GM10248 (cell line): Measurements from ENCODE around the gene COG8.

ENCODE experiments used
- CTCF ChIA-PET: fragments of 300-600 bp; sonication (Branson Sonifier 250); formaldehyde crosslinking; extraction: SDS; loops from one replicate; lab custom pipeline; 2021; ENCODE audit warnings: antibody characterized with exemption; lab: Yijun Ruan, JAX
- POLR2A ChIA-PET: fragments of 350-650 bp; sonication (Branson Sonifier 250); formaldehyde crosslinking; extraction: SDS; loops from one replicate; lab custom pipeline; 2020; ENCODE audit warnings: antibody characterized with exemption; lab: Yijun Ruan, JAX
- DNase-seq: peaks from one replicate; pipeline ENCODE4 v3.0.0; 2012; ENCODE audit errors: extremely low spot score
- CTCF ChIP-seq: IDR thresholded peaks from 2 replicates; pipeline ENCODE4 v1.5.1; 2012; ENCODE audit warnings: mild to moderate bottlenecking, low read depth; ENCODE audit errors: extremely low read depth, missing control alignments, control extremely low read depth

Gene COG8, protein sequence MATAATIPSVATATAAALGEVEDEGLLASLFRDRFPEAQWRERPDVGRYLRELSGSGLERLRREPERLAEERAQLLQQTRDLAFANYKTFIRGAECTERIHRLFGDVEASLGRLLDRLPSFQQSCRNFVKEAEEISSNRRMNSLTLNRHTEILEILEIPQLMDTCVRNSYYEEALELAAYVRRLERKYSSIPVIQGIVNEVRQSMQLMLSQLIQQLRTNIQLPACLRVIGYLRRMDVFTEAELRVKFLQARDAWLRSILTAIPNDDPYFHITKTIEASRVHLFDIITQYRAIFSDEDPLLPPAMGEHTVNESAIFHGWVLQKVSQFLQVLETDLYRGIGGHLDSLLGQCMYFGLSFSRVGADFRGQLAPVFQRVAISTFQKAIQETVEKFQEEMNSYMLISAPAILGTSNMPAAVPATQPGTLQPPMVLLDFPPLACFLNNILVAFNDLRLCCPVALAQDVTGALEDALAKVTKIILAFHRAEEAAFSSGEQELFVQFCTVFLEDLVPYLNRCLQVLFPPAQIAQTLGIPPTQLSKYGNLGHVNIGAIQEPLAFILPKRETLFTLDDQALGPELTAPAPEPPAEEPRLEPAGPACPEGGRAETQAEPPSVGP

DNA sequence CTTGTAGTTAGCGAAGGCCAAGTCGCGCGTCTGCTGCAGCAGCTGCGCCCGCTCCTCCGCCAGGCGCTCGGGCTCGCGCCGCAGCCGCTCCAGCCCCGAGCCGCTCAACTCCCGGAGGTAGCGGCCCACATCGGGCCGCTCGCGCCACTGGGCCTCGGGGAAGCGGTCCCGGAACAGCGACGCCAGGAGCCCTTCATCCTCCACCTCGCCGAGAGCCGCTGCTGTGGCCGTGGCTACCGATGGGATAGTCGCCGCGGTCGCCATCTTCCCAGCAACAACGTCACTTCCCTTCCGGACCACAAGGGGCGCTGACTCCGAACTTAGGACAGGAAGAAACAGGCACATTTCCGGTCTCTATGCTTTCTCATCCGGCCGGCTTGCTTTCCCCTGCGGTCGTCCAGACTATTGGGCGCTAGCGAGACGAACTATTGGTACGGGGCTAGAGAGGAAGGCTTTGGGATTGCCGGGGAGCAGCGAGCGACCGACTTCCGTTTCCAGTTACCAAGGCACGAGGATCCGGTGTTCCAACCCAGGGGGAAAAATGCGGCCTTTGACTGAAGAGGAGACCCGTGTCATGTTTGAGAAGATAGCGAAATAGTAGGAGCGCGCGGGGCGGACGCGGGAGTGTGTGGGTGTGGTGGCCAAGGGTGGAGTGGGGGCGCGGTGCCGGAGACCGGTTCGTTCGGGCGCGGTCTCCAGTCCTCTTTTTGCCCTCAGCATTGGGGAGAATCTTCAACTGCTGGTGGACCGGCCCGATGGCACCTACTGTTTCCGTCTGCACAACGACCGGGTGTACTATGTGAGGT, at the start of gene COG8, which contains the start of gene NIP7:
Gene COG8 (minus strand): TSS at position 276 of the 806 bp plus-strand sequence. CDS start 12 bp downstream, at position 264.
Gene NIP7 (plus strand): TSS at position 484 of the 806 bp plus-strand sequence. CDS start 58 bp downstream, at position 542.
- ChIA-PET POLR2A (interaction anchor here (1.3 kb wide), 1 partner anchor 9 kb away, joined by 3 read pairs; the partner anchor contains the start of gene PDF), CTCF (interaction anchor here (0.7 to 2.1 kb wide), 12 partner anchors 8 to 88 kb away, joined by 3 to 7 read pairs (median 4); partner anchors contain the start of gene PDF)
- peak; percentile 77 for TF ChIP-seq CTCF
- DNase-seq = peak; percentile 96

- ChIA-PET CTCF (interaction anchor here (2.0 to 10.9 kb wide), 2 partner anchors 9 to 18 kb away, joined by 6 to 78 read pairs; no protein-coding TSS in a partner anchor), POLR2A (no interaction called here)
- no peak for DNase-seq
- no peak for TF ChIP-seq CTCF
Observed at GRCh38 chr16:69386596-69386995, 47.2 kb upstream of the COG8 start.

- CTCF ChIA-PET = interaction anchor here (0.8 to 10.9 kb wide), 4 partner anchors 9 to 370 kb away, joined by 3 to 78 read pairs (median 4); partner anchors contain the start of gene NOB1
- TF ChIP-seq CTCF = no peak
- POLR2A ChIA-PET = interaction anchor here (1.0 kb wide), 1 partner anchor 12 kb away, joined by 3 read pairs; no protein-coding TSS in a partner anchor
- no peak for DNase-seq
Observed at GRCh38 chr16:69384974-69385373, 45.6 kb upstream of the COG8 start.

DNA sequence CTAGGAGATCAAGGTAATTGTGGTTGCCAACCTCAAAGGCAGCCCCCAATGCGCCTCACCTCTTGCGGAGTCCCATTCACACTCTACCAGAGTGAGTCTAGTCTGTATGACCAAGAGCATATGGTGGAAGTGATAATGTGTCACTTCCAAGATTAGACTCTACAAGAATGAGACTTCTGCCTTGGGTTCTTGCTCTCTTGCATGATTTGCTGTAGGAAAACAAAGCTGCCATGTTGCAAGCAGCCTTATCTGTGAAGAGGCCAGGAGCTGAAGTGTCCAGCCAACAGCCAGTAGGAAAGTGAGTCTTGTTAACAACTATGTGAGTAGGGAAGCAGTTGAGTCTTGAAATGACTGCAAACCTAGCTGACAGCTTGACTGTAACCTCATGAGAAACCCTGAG, 43.1 kb upstream of the COG8 start:
- CTCF ChIA-PET = interaction anchor here (1.3 to 10.9 kb wide), 3 partner anchors 9 to 22 kb away, joined by 3 to 78 read pairs (median 3); no protein-coding TSS in a partner anchor
- no peak for TF ChIP-seq CTCF
- no peak for DNase-seq
- POLR2A ChIA-PET = no interaction called here

DNA sequence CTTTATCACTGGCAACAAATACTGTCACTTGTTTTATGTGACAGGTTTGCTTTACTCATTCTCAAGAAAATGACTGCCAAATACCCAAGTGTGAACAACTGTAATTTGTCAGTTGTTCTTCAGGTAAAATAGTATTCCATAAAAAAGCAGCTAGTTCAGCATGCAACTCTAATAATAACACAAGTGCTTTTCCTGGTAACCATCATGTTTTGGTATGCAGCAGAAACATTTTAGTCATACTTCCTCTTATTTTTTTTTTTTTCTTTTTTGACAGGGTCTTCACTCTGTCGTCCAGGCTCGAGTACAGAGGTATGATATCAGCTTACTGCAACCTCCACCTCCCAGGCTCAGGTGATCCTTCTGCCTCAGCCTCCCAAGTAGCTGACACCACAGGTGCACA, 41.9 kb upstream of the COG8 start:
- DNase-seq = no peak
- CTCF ChIA-PET = interaction anchor here (10.9 kb wide), 1 partner anchor 15 kb away, joined by 78 read pairs; no protein-coding TSS in a partner anchor
- TF ChIP-seq CTCF = no peak
- POLR2A ChIA-PET = interaction anchor here (0.7 kb wide), 1 partner anchor 1036 kb away, joined by 5 read pairs; no protein-coding TSS in a partner anchor
